AG09319 (cell line): ENCODE results near the gene MORC4.

Source experiments
- DNase-seq: peaks from one replicate; pipeline ENCODE4 v3.0.0-alpha.2; 2010; ENCODE audit warnings: low read depth; ENCODE audit errors: extremely low read depth
- CTCF ChIP-seq: IDR thresholded peaks from 2 replicates; pipeline ENCODE4 v1.5.1; 2011; ENCODE audit warnings: low read depth, mild to moderate bottlenecking, inconsistent platforms, low read length, moderate library complexity

Gene MORC4

GRCh38 chrX:106891762-106892460, 108.1 kb downstream of the MORC4 start:
- no peak for TF ChIP-seq CTCF
- DNase-seq = no peak
